Right lobe of liver (tissue), 4 donors: ENCODE data around the gene ESM1.

ENCODE experiments used
- CTCF ChIP-seq, 4 donors: fragments of 200-600 bp in 3 of 4; fragments of 450-650 bp in 1 of 4; IDR thresholded peaks; one replicate each; pipeline versions ENCODE4 v1.5.1 to v1.8.0; 2016 to 2022; ENCODE audit warnings: antibody characterized with exemption in 4 of 4, mild to moderate bottlenecking in 2 of 4
- POLR2A ChIP-seq: fragments of 450-650 bp; IDR thresholded peaks from one replicate; pipeline ENCODE4 v1.6.1; 2017; ENCODE audit warnings: antibody characterized with exemption, mild to moderate bottlenecking
- donor health status: DM: no; HTN: no; CAD: no.
- donor health status: DM: no; HTN: no; CAD: no.
- donor health status: DM: no; HTN: yes; CAD: no.

GRCh38 chr5:54994628-54995027 is 9.2 kb upstream of the ESM1 start:
- TF ChIP-seq POLR2A = no peak
- TF ChIP-seq CTCF (IDR thresholded peaks at IDR 0.05) = no peak
